ENCODE measurements around the gene GPHN.

DNA sequence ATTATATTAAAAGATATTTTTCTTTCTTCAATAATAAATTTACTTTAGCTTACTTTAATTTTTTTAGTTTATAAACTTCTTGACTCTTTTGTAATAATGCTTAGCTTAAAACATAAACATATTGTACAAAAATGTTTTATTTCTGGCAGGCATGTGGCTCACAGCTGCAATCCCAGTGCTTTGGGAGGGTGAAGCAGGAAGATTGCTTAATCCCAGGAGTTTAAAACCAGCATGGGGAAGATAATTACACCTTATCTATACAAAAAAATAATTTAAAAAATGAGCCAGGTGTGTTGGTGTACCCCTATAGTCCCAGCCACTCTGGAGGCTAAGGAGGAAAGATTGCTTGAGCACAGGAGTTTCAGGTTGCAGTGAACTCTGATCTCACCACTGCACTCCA is 120.7 kb downstream of the GPHN start:
- TF ChIP-seq, protein P1, sequence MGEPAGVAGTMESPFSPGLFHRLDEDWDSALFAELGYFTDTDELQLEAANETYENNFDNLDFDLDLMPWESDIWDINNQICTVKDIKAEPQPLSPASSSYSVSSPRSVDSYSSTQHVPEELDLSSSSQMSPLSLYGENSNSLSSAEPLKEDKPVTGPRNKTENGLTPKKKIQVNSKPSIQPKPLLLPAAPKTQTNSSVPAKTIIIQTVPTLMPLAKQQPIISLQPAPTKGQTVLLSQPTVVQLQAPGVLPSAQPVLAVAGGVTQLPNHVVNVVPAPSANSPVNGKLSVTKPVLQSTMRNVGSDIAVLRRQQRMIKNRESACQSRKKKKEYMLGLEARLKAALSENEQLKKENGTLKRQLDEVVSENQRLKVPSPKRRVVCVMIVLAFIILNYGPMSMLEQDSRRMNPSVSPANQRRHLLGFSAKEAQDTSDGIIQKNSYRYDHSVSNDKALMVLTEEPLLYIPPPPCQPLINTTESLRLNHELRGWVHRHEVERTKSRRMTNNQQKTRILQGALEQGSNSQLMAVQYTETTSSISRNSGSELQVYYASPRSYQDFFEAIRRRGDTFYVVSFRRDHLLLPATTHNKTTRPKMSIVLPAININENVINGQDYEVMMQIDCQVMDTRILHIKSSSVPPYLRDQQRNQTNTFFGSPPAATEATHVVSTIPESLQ (CRISPR knock-in tag; IDR thresholded peaks at IDR 0.05): no peak
- TF ChIP-seq, protein P2, sequence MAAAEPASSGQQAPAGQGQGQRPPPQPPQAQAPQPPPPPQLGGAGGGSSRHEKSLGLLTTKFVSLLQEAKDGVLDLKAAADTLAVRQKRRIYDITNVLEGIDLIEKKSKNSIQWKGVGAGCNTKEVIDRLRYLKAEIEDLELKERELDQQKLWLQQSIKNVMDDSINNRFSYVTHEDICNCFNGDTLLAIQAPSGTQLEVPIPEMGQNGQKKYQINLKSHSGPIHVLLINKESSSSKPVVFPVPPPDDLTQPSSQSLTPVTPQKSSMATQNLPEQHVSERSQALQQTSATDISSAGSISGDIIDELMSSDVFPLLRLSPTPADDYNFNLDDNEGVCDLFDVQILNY (CRISPR knock-in tag; IDR thresholded peaks at IDR 0.05): no peak
- TF ChIP-seq, protein P3, sequence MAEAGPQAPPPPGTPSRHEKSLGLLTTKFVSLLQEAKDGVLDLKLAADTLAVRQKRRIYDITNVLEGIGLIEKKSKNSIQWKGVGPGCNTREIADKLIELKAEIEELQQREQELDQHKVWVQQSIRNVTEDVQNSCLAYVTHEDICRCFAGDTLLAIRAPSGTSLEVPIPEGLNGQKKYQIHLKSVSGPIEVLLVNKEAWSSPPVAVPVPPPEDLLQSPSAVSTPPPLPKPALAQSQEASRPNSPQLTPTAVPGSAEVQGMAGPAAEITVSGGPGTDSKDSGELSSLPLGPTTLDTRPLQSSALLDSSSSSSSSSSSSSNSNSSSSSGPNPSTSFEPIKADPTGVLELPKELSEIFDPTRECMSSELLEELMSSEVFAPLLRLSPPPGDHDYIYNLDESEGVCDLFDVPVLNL (CRISPR knock-in tag; IDR thresholded peaks at IDR 0.05; ENCODE audit: borderline replicate concordance, low read depth): no peak
- TF ChIP-seq, protein P4, sequence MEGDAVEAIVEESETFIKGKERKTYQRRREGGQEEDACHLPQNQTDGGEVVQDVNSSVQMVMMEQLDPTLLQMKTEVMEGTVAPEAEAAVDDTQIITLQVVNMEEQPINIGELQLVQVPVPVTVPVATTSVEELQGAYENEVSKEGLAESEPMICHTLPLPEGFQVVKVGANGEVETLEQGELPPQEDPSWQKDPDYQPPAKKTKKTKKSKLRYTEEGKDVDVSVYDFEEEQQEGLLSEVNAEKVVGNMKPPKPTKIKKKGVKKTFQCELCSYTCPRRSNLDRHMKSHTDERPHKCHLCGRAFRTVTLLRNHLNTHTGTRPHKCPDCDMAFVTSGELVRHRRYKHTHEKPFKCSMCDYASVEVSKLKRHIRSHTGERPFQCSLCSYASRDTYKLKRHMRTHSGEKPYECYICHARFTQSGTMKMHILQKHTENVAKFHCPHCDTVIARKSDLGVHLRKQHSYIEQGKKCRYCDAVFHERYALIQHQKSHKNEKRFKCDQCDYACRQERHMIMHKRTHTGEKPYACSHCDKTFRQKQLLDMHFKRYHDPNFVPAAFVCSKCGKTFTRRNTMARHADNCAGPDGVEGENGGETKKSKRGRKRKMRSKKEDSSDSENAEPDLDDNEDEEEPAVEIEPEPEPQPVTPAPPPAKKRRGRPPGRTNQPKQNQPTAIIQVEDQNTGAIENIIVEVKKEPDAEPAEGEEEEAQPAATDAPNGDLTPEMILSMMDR (IDR thresholded peaks at IDR 0.05): no peak
- TF ChIP-seq HMGA2 (CRISPR knock-in tag; IDR thresholded peaks at IDR 0.05) (no peak), TCF7 (CRISPR knock-in tag; IDR thresholded peaks at IDR 0.05; ENCODE audit: low read depth) (no peak), NR3C1 (CRISPR knock-in tag; conservative IDR thresholded peaks at IDR 0.05; ENCODE audit: low read depth) (no peak), ATF1 (CRISPR knock-in tag; IDR thresholded peaks at IDR 0.05) (no peak), TEAD1 (CRISPR knock-in tag; IDR thresholded peaks at IDR 0.05) (no peak), NFYB (CRISPR knock-in tag; conservative IDR thresholded peaks at IDR 0.05; ENCODE audit: low read depth) (no peak), ZNF121 (CRISPR knock-in tag; IDR thresholded peaks at IDR 0.05) (no peak), TEAD4 (CRISPR knock-in tag; IDR thresholded peaks at IDR 0.05) (no peak), ZNF138 (CRISPR knock-in tag; conservative IDR thresholded peaks at IDR 0.05) (no peak)
- TF ChIP-seq, protein P5, sequence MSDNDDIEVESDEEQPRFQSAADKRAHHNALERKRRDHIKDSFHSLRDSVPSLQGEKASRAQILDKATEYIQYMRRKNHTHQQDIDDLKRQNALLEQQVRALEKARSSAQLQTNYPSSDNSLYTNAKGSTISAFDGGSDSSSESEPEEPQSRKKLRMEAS (CRISPR knock-in tag; IDR thresholded peaks at IDR 0.05): no peak
